Inflammatory macrophage treated with lipopolysaccharide for 1 hour (primary cell): ENCODE measurements around the gene THSD7A.

Source experiments
- DNase-seq, 2 donors: peaks; one replicate each; pipeline ENCODE4 v3.0.0-alpha.2; 2020 to 2022

THSD7A gene, protein sequence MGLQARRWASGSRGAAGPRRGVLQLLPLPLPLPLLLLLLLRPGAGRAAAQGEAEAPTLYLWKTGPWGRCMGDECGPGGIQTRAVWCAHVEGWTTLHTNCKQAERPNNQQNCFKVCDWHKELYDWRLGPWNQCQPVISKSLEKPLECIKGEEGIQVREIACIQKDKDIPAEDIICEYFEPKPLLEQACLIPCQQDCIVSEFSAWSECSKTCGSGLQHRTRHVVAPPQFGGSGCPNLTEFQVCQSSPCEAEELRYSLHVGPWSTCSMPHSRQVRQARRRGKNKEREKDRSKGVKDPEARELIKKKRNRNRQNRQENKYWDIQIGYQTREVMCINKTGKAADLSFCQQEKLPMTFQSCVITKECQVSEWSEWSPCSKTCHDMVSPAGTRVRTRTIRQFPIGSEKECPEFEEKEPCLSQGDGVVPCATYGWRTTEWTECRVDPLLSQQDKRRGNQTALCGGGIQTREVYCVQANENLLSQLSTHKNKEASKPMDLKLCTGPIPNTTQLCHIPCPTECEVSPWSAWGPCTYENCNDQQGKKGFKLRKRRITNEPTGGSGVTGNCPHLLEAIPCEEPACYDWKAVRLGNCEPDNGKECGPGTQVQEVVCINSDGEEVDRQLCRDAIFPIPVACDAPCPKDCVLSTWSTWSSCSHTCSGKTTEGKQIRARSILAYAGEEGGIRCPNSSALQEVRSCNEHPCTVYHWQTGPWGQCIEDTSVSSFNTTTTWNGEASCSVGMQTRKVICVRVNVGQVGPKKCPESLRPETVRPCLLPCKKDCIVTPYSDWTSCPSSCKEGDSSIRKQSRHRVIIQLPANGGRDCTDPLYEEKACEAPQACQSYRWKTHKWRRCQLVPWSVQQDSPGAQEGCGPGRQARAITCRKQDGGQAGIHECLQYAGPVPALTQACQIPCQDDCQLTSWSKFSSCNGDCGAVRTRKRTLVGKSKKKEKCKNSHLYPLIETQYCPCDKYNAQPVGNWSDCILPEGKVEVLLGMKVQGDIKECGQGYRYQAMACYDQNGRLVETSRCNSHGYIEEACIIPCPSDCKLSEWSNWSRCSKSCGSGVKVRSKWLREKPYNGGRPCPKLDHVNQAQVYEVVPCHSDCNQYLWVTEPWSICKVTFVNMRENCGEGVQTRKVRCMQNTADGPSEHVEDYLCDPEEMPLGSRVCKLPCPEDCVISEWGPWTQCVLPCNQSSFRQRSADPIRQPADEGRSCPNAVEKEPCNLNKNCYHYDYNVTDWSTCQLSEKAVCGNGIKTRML (N-terminal part only)

GRCh38 chr7:11831736-11832495 lies at the start of gene THSD7A:
TSS of gene THSD7A (minus strand) at chr7:11832198. CDS start at chr7:11831946, 252 bp downstream.
- no peak for DNase-seq

GRCh38 chr7:11881680-11882079 lies 49.7 kb upstream of the THSD7A start:
- no peak for DNase-seq

DNA sequence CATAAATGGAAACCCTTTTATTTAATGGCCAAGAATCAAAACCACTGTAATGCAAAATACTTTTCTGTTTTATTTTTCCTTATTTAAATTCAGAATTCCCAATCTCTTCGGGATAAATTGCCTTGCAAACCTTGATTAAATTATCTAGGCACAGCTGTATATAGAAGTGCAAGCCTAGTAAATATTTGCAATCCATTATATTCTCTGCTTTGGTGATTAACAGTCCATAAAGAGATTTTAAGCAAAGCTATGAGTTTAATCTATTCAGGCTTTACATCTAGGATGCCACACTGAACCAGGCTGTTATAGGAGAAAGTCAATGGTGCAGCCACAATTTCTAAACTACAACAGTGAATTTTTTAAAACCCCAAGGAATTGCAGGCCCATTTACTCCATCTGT lies 43.6 kb upstream of the THSD7A start:
- no peak for DNase-seq

- no peak for DNase-seq
Measured at GRCh38 chr7:11865671-11866070, 33.7 kb upstream of the THSD7A start.

GRCh38 chr7:11858622-11859302 lies 26.8 kb upstream of the THSD7A start:
- DNase-seq, result no peak

- DNase-seq, result no peak
Measured at GRCh38 chr7:11858026-11858425, 26.0 kb upstream of the THSD7A start.

GRCh38 chr7:11848251-11848650 lies 16.3 kb upstream of the THSD7A start:
- no peak for DNase-seq

DNA sequence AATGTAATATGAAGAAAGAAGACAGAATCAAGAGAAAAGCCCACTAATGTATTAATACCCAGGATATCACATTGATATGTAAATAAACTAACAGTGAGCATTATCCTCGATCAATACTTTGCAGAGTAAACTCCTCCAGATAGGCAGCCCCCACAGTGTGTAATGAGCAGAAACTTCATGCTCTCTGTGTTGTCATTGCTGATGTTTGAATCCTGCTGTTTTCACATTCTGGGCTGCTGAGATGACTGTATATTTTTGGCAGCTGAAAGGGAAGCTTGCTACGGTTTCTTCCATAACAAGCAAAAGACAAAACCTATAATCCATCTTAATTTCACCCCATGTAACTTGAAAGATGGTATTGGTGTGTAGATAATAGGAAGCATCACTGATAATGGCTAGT lies 15.3 kb upstream of the THSD7A start:
- DNase-seq, result no peak

GRCh38 chr7:11846361-11846955 lies 14.5 kb upstream of the THSD7A start:
- no peak for DNase-seq

- no peak for DNase-seq
Measured at GRCh38 chr7:11843113-11843765, 11.2 kb upstream of the THSD7A start.

- no peak for DNase-seq
Measured at GRCh38 chr7:11841657-11842056, 9.7 kb upstream of the THSD7A start.

DNA sequence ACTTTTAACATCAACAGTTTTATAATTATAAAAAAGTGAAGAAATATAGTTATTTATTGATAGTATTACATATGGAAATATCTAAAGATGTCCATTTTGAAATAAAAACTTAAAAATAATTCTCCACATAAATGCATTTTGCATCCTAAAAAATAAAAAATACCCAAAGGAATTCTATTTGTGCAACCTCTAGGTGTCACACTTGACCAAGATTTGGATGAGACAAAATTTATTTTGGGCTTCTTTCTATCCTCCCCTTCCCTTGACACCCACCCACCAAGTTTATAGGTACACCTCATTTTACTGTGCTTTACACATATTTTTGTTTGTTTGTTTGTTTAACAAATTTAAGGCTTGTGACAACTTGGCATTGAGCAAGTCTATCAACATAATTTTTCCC lies 3.3 kb upstream of the THSD7A start:
- no peak for DNase-seq

- DNase-seq, result no peak
Measured at GRCh38 chr7:11833431-11833830, 1.4 kb upstream of the THSD7A start.

DNA sequence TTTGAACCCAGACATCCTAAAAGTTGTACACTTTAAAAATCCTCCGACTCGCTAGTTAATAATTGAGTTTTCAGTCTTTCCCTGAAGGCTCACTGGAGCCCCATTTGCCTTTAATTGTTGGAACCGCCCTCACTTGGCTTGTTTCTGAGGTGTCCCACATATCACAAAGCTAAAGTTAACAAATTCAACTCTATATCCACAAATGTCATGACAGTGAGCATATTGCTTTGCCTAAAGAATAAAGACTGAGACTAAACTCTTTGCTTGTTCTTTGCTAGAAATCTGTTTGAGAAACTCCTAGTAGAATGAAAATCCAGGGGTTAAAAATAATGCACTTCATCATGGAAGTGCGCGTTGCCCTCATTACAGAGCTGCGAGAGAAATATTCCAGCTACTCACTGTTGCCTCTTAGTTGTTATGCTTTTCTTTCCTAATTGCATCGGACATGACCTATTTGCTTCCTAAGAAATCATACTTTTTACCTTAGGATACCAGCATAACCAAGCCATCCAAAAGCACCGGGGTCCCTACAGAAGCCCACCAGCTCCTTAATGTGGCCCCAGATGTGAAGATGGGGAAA lies 752 bp downstream of the THSD7A start:
- DNase-seq, result no peak

DNA sequence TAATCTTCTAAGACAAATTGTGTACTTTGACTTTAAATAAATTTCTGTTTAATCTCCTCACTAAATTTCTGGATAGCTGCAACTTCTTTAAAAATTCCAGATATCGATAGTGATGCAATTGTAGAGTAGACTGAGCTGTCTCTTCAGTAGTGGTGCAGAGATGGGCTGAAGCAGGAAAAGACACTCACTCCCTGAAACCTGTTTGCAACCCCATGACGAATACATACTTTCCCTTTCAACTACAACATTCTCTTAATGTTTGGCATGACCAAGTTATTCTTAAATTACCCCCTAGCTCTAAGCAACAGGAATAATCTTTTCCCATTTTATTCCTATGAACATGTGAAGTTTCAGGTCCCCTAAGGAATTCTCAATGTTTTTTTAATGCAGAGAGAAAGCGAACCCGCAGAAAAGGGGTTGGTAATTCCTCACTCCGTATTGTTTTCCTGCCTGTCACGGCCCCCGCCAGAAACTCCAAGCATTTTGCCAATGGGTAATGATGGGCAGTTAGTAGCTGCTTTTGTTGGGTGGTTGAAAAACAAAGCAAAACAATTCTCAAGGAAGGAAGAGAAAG lies 1.3 kb downstream of the THSD7A start:
- DNase-seq, result no peak

- no peak for DNase-seq
Measured at GRCh38 chr7:11829954-11830353, 2.0 kb downstream of the THSD7A start.

- DNase-seq, result no peak
Measured at GRCh38 chr7:11819947-11820346, 12.1 kb downstream of the THSD7A start.

DNA sequence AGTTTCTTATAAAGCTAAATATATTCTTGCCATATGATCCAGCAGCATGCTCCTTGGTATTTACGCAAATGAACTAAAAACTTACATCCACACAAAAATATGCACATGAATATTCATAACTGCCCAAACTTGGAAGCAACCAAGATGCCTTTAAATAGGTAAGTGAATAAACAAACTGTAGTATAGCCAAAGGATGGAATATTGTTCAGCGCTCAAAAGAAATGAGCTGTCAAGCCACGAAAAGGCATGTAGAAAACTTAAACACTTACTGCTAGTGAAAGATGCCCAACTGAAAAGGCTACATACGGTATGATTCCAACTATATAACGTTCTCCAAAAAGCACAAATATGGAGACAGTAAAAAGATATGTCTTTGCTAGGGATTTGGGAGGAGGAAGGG lies 12.7 kb downstream of the THSD7A start:
- no peak for DNase-seq

DNA sequence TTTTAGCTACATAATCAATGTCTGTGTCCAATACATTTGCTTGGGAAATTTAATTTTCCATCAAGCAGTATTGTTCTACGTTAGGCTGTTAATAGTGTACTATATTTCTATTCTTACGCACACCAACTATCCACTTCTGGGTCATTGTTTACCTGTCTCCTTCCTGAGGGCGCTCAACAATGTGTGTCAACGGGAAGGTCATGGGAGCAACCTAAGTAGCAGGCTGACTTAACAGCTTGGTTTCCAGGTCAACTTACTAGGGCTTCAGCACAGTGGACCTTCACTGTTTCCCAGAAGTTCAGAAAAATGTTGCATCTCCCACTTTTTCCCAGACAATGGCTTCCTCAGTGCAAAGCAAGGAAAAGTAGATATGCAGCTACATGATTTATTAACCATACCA lies 13.7 kb downstream of the THSD7A start:
- no peak for DNase-seq

GRCh38 chr7:11817111-11817740 lies 14.8 kb downstream of the THSD7A start:
- DNase-seq, result no peak
